NCI-H2081 (cell line): ENCODE results near the gene CCDC169.
"Not testable (repeated sequence)": the region's sequence is repeated elsewhere in the genome, so short reads cannot be mapped to it uniquely, and the experiment has no call there.

Source experiments
- DNase-seq, 2 experiments: peaks; one replicate each; lab custom pipeline; 2025; lab: John Stamatoyannopoulos, UW

Gene CCDC169

DNA sequence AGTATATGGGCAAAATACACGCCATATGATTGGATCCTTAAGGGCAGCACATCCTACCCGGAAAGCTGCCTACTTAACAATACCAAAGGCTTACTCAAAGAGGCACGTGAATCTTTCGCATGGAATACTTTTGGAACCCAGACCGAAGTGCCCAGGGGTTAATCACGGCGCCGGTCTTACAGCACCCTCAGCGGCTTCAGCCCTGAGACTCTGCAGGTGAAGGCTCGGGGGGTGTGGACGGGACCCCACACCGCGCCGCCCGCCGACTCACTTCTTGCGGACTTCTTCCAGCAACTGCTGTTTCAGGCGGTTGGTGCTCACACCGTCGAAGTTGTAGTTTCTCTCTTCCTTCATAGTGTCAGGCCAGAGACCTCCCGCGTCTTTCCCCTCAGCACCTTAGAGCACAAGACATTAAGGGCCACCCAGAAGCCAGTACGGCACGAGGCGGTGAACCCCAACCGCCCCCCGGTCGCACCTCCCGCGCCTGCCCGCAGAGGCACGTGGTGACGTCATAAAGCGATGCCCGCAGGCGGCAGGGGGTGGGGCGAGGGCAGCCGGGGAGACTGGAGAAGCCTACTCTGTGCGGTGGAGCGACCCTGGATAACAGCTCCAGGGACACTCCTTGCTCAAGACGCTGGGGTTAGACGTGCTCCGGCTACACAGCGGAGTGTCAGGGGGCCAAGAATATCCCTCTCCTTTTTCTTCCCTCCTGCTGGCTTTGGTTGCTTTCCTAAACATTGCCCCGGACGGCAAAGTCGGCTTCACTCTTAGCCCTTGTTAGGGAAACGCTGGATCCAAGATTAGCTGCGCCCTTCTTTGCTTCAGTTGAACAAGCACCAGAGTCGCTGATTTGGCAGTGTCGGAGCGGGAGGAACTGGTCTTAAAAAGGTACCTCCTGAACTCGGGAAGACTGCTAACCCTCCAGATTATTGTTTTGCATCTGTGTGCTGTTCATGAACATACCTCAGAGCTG, at the start of gene CCDC169:
CCDC169 (minus strand) TSS at position 449 of the 973 bp plus-strand sequence; CDS start at position 354, 95 bp downstream.
- DNase-seq = peak; percentile 57 to 60

DNA sequence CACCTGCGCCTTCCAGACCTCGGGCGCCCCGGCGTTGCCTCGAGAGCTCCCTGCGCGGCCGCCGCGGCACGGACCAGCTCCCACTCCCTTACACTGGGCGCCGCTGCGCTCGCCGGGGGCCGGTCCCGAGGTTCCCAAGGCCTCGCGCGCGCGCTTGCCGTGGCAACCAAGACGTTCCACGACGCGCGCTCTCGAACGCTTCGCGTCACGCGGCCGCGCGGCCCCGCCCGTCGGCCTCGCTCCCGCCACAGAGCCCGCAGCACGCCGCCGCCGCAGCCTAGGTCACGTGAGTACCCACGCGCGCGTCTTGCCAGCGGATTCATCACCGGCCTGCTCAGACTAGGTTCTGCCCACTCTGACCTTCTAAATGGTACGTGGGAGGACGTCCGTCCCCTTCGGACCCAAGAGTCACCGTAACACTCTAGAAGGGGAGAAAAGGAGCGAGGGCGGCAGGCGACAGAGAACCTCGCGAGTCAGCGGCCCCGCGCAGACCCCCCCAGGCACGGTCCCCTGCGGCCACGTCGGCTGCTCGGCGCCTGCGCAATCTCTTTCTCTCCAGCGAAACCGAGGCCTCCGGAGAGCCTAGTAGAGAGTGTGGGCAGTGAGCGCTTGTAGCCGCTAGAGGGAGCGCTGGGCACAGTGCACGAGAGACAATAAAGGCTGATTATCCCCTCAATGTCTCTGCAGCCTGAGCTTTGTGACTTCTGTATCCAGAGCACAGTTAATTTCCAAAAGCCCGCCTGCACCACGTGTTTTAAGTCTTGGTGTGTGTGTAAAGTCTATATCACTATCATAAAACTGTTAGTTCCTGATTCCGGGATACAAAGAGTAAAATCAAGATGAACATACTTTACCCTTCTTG, 48.8 kb upstream of the CCDC169 start, which contains the start of gene SPART:
SPART (minus strand) TSS at position 173 of the 862 bp plus-strand sequence. CDS start 10,564 bp downstream, outside the sequence.
- peak; percentile 88 to 92 for DNase-seq

DNA sequence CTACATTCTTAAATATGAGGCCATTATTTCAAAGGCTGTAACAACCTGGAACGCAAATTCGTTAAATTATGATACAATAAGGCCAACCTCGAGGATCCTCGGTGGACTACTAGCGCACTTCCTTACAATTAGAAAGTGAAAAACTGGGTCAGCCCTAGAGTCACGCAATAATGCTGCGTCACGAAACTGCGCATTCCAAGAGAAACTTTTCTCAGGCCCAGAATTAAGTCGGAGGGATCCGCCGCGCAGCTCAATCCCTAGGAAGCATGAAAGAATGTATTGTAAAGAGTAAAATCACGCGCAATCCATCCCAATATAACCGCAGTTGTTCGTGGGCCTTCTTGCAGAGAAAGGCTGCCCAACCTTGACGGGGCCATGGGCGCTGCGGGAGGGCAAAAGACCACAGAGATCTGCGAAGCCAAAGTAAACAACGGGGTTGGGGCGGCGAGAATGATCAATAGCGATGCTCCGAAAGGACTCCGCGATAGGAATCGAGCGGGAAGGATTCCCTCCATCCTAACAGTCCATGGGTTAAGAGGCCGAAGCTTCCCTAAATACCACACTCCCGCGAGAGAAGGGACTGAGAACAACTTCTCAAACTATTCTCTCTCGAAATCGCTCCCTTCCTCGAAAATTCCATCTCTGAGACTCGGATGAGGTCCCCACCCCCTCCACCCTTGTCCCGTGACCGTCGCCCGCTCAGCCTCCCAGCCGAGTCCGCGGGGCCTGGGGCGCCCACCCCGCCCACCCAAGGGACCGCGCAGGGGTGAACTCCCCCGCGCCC, 48.0 kb upstream of the CCDC169 start:
- peak; percentile 2 to 48 for DNase-seq

DNA sequence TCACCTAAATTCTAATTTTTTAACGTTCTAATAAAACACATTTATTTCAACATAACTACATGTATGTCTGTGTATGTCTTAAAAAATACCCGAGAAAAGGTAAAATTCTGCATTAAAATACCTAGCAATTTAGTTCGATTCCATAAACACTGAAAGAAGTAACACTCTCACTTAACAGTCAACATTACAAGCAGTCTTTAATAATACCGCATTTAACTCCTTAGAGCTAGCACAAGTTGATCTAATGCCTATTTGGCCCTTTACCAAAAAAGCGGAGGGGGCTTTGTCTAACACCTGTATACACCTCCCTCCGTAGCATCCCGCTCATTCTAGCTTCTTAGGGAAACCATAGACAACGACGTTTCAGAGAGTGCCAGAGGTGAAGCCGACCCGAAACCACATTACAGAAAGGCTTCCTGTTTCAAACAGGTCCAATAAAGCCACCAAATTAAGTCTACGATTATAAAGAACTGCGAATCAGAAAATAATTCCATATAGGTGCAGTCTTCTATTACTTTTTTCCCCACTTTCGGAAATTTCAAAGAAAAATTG, 47.3 kb upstream of the CCDC169 start:
- DNase-seq = peak in 1 of 2 experiments; percentile 35

DNA sequence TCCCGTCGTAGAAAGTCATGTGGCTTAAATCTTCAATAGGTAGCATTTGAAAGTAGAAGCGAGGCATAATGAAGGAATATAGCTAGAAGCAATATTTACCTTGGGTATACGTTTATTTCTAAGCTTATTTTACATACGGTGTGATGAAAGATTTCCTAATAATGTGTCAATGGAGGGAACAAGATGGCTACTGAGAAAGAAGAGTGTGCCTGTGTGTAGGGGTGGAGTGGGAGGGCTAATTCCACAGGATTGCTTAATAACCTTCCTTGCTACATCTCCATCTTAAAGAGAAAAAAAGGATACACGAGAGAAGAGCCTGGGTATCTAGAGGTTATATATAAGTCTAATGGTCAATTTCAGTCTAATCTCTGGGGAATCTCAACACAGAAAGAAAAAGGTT, 46.6 kb upstream of the CCDC169 start:
- DNase-seq = peak in 1 of 2 experiments; percentile 4

DNA sequence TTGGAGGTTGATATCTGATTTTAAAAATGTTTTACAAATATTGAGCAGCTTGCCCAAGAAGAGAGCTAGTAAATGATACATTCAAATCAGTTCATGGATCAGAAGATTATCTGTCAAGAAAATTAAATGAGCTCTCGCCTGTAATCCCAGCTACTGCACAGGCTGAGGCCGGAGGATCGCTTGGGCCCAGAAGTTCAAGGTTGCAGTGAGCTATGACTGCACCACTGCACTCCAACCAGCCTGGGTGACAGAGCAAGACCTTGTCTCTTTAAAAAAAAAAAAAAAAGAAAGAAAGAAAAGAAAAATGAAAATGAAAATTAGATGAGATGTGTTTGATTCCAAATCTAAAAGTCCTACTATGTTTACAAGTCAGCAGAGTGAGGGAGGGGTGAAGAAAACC, 46.2 kb upstream of the CCDC169 start:
- DNase-seq = no peak

DNA sequence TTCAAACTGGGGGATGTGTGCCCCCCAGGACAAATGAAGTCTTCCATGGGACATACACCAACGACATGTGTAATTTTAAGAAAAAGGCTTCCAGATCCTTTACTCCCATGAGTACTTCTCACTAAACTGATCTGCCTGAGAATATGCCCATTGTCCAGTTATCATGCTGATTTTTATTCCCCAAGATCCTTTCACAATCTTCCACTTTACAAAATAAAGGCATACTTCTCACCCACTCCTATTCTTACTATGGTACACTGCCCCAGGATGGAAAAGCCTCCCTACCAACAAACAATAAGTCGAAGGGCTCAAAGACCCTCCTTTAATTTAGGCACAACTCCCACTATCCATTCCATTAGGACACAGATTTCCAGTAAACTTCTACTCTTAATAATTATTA, 45.1 kb upstream of the CCDC169 start:
- DNase-seq = no peak

DNA sequence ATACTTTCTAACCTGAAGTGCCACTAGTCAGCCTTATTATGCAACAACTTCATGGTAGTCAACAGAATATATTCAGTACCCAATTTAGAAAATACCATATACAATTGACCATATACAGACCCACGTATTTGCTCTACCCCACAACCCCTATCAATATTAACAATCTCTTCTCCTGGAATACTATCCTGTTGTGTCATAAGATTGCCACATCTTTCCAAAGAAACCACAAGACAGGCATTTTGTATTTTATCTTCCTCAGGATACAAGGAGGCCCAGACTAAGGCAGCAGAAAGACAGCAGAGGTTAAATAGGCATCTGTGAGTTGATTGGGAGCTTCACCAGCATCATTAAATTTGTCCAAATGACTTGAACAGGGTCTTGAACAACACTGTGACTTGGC, 44.1 kb upstream of the CCDC169 start:
- no peak for DNase-seq

DNA sequence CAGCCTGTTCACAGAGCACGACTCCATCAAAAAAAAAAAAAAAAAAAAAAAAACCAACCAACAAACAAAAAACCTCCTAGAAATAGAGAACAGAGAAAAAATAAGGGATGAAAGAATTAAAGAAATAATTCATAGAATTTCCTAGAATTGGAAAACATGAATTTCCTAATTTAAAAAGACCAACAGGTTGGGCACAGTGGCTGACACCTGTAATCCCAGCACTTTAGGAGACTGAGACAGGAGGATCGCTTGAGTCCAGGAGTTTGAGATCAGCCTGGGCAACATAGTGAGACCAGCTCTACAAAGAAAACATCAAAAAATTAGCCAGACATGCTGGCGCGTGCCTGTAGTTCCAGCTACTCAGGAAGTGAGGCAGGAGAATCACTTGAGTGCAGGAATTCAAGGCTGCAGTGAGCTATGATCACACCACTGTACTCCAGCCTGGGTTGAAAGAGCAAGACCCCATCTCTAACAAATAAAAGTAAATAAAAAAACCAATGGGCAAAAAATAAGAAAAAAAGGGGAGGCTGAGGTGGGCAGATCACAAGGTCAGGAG, 42.1 kb upstream of the CCDC169 start:
- DNase-seq = no peak

DNA sequence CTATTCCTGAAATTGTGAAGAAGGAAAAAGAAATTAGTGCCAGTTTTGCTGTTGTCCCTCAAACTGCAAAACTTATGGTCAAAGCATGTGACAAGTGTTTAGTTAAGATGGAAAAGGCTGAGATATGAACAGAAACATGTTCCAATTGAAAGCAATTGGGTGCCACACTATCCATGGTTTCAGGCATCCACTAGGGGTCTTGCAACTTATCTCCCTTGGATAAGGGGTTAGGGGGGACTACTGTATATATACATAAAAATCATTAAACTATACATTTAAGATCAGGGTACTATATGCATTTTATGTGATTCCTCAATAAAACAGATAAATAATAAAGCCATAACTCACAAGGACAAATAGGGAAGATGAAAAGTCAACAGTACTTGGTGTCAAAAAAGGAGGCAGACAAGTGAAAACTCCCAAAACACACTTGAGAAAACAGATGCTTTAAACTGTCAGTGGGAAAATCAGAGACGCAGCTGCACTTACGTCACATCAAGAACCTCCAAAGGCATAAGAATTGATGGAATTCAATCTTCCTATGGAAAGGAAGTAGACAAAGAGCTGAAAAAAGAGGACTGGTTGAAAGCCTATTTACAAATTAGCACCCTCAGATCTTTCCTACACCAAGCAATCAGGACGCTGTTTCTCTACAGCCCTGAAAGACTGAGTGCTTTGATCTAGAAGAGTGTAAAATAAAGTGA, 40.5 kb upstream of the CCDC169 start:
- no peak for DNase-seq

DNA sequence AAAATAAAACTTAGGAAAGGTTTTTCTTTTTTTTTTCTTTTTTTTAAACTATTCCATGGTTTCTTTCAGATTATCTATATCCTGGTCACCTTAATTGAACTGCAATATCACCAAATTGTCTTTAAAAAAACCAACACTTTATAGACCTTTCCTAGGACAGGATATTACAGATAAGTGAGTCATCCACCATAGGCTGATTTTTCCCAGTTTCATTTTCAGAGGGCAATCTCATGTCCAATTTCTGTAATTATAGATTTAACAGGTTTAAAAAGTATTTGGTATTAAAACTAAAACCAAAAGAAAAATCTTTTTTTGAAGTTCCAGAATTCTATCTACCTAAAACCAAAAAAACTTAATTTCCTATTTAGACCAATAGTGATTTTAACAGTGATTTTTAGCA, 35.4 kb upstream of the CCDC169 start:
- DNase-seq = no peak

DNA sequence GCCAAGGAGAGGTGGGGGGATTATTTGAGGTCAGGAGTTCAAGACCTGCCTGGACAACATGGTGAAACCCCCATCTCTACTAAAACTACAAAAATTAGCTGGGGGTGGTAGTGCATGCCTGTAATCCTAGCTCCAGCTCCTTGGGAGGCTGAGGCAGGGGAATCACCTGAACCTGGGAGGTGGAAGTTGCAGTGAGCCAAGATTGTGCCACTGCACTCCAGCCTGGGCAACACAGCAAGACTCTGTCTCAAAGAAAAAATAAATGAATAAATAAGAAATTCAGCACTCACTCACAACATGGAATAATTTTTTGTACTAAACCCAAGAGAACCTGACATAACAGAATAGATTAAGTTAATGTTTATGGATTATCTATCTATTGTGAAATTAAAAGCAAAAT, 34.6 kb upstream of the CCDC169 start:
- not testable (repeated sequence) for DNase-seq

DNA sequence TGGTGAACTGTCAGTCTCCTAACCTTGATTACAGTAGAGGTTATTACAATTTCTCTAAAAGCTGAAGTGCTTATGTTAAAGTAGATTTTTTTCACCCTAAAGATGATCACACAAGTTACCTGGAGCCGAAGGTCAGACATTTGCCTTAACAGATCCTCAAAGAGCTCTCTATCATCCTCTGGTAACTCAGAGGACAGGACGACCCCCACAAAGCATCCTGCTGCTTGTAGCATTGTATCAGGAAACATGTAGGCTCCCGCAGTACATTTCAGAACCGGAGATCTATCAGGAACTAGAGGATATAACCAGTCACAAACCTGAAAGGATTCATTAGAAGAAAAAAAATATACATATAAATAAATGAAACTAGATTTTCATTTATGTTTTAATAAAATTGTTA, 33.7 kb upstream of the CCDC169 start:
- no peak for DNase-seq

DNA sequence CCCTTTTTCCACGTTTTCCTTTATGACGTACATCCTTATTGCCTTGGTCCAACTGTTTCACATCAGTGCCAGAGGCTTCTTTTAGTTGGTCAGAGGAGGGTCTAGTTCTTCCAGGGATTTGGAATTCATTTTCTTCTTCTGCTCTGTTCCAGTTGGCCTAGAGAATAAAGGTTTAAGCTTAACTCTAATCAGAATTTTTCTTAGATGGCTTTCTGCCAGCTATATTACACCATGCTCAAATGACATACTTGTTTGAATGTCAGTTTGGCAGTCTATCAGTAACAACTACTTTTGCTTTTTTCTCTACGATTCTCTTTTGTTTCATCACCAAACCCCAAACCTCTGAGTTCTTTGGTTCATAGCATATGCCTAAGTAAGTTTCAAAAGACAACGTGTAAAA, 31.7 kb upstream of the CCDC169 start:
- no peak for DNase-seq

DNA sequence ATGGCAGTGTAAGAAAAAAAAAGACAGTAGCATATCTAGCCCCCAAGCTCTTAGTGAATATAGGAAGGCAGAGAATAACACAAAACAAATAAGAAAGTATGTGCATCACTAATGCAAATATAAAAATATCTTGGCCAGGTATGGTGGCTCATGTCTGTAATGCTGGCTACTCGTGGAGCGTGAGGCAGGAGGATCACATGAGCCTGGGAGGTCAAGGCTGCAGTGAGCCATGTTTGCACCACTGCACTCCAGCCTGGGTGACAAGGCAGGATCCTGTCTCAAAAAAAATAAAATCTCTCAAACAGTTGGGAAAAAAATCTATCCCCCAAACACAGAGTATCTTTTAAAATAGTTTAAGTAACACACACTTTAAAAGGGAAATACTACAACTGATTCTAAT, 31.2 kb upstream of the CCDC169 start:
- DNase-seq = no peak

DNA sequence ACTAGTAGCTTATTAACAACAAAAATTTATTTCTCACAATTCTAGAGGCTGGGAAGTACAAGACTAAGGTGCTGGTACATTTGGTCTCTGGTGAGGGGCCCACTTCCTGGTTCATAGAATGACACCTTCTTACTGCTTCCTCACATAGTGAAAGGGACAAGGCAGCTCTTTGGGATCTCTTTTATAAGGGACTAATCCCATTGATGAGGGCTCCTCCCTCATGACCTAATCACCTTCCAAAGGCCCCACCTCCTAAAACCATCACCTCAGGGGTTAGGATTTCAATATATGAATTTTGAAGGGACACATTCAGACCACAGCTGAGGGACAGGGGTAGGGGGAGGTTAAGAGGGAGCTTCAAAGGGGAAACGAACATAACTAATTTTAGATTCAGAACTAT, 28.3 kb upstream of the CCDC169 start:
- DNase-seq = no peak

DNA sequence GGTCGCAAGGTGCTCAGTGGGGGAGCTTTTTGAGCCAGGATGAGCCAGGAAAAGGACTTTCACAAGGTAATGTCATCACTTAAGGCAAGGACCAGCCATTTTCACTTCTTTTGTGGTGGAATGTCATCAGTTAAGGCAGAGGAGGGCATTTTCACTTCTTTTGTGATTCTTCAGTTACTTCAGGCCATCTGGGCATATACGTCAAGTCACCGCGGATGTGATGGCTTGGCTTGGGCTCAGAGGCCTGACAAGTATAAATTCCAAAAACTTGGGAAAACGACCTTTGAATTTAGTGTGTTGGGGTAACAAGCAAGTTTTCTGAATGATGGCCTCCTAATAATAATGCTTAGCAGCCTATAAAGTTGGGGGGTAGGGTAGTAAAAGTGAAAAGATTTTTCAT, 27.3 kb upstream of the CCDC169 start:
- DNase-seq = not testable (repeated sequence)

DNA sequence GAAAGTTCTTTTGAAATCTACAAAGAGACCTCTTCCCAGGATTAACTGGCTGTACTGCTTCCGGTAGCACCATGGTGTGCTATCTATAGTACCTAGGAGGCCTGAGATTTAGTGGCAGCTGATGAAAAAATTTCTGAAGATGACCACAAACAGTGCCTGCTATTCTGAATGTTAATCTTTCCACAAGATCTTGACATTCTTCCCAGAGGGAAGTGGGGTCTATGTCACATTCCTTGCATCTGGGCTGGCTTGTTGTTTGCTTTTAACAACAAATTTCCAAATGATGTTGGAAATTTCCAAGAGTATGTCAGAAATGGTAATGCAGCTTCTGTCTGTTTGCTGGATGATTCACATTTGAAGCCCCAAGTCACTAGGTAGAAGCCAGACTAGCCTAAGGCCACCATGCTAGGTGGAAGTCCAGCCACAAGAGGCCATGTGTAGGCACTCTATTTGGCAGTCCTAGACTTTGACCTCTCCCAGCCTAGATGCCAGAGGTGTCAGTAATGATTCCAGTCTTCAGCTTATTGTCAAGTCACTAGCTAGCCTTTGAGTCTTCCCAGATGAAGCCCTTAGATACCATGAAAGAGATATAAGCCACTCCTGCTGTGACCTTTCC, 26.4 kb upstream of the CCDC169 start:
- no peak for DNase-seq

DNA sequence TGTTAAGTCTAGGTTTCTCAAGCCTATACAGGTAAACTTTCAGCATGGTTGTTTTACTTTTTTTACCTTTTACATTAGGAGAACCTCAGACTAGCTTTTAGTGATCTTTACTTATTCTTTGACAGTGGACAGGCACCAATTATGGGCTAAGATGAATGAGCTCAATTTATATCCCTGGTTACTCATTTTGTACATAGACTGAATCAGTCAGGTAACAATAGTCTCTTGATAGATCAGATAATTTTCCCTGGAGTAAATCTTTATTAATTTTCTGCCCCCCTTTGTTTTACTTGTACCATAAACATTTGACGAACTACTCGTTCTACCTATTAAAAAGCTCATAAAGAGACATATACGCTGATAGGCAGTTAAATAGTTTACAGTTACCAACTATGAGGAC, 25.8 kb upstream of the CCDC169 start:
- no peak for DNase-seq

DNA sequence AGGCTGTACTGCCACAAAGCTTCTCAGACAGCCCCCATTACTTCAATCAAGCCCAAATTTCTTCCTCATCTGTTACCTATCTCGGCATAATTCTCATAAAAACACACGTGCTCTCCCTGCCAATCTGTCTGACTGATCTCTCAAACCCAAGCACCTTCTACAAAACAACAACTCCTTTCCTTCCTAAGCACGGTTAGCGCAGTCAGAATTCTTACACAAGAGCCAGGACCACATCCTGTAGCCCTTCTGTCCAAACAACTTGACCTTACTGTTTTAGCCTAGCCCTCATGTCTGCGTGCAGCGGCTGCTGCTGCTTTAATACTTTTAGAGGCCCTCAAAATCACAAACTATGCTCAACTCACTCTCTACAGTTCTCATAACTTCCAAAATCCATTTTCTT, 22.2 kb upstream of the CCDC169 start:
- DNase-seq = not testable (repeated sequence)
